ENCODE results near the gene KIAA0825. TPM values are rescaled to one million over a fixed set of nuclear protein-coding genes. Genes with fewer than 3 reads are reported as not detected.

The KIAA0825 gene
- polyA plus RNA-seq, 3 donors, result 0.56 to 1.3 (median 0.89) TPM

DNA sequence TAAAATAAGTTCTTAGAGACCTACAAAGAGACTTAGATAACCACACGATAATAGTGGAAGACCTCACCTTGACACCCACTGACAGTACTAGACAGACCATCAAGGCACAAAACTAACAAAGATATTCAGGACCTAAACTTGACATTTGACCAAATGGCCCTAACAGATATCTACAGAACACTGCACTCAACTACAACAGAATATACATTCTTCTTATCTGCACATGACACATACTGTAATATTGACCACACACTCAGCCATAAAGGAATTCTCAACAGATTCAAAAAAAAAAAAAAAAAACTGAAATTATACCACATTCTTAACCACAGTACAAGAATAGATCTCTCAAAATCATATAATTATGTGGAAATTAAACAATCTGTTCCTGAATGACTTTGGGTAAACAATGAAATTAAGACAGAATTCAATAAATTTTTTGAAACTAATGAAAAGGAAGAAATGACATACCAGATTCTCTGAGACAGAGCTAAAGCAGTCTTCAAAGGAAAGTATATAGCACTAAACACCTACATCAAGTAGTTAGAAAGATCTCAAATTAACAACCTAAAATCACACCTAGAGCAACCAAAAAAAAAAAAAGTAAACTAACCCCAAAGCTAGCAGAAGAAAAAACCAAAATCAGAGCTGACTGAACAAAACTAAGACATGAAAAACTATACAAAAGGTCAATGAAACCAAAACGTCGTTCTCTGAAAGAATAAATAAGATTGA is 514.7 kb downstream of the KIAA0825 start:
- intact Hi-C loops (cut with micrococcal nuclease), result no loop called here
- peaks cover 4% of the 10 kb centered on the region for H4K20me1 ChIP-seq (ENCODE audit: insufficient read depth, low read length)
- peaks cover 0 to 20% of the 10 kb centered on the region in 2 donors for H3K9me3 ChIP-seq (replicated peaks in 1 of 2; ENCODE audit: control insufficient read depth in 1 of 2, insufficient read depth in 1 of 2, low read length in 2 of 2)
- H3K36me3 ChIP-seq (replicated peaks in 1 of 2; ENCODE audit: control insufficient read depth in 1 of 2, insufficient read depth in 2 of 2, low read length in 2 of 2), result no peaks in the 10 kb centered on the region
- 100% methylated on average over 1 of the region's 3 CpGs for WGBS (ENCODE audit: insufficient coverage)
- Mint-ChIP-seq H3K27me3 (ENCODE audit: low read depth in 3 of 3) (peaks cover 0 to 2% (median 0%) of the 10 kb centered on the region in 3 donors), H3K27ac (no peak overlapping the region), H3K9me3 (peaks cover 27 to 51% (median 36%) of the 10 kb centered on the region in 7 donors), H3K4me3 (no peak overlapping the region), H3K36me3 (peaks cover 15 to 18% of the 10 kb centered on the region in 2 donors), H3K4me1 (no peaks in the 10 kb centered on the region)
- H3K79me2 ChIP-seq (ENCODE audit: insufficient read depth, low read length), result peaks cover 87% of the 10 kb centered on the region
- no peak overlapping the region for H2AFZ ChIP-seq (ENCODE audit: insufficient read depth, low read depth, low read length, poor library complexity, severe bottlenecking)
- DNase-seq, result no peak
- H3K9ac ChIP-seq (ENCODE audit: insufficient read depth, low read length, poor library complexity, severe bottlenecking), result no peak overlapping the region
- H3K27me3 ChIP-seq (ENCODE audit: control insufficient read depth in 2 of 2, insufficient read depth in 2 of 2, low read length in 2 of 2), result no peaks in the 10 kb centered on the region
- H3K4me2 ChIP-seq (replicated peaks; ENCODE audit: extremely low read depth, low read length, poor library complexity, severe bottlenecking), result no peak overlapping the region
- TF ChIP-seq CTCF (IDR thresholded peaks at IDR 0.05), result no peak
- no peak overlapping the region for H3K4me3 ChIP-seq (replicated peaks in 1 of 3; ENCODE audit: low read depth in 2 of 3, low read length in 3 of 3)
- H3K4me1 ChIP-seq (ENCODE audit: control insufficient read depth in 1 of 2, insufficient read depth in 2 of 2, low read length in 2 of 2), result no peaks in the 10 kb centered on the region
- no peak overlapping the region for H3K27ac ChIP-seq (ENCODE audit: low read depth in 1 of 2, low read length in 2 of 2)

Other genes with a start within 250 kb of the KIAA0825 start
- gene SLF1, start 65 bp upstream of the KIAA0825 start, polyA plus RNA-seq, result 1 to 10 TPM; 1.1 to 2.7 (median 2.0) TPM

Measured in CD14-positive monocyte (primary cell).